ENCODE measurements around the gene CNBP.

GRCh38 chr3:129126726-129127280 lies 56.9 kb downstream of the CNBP start:
- TF ChIP-seq CTCF (IDR thresholded peaks at IDR 0.05) (no peak), EP300 (IDR thresholded peaks at IDR 0.05) (no peak)

All from tibial nerve (tissue), 4 donors.